GM12875 (cell line): ENCODE measurements around the gene CHMP4B.

ENCODE experiments used
- H3K4me3 ChIP-seq: one replicate; pipeline ENCODE4 v1.5.1; 2011; ENCODE audit warnings: low read depth, low read length, control low read depth
- CTCF ChIP-seq: IDR thresholded peaks from 2 replicates; pipeline ENCODE4 v1.5.1; 2011; ENCODE audit warnings: low read depth, mild to moderate bottlenecking, control low read depth, inconsistent platforms, low read length, moderate library complexity, borderline replicate concordance; ENCODE audit not compliant: insufficient read depth

CHMP4B gene

GRCh38 chr20:33868595-33868994, 57.4 kb downstream of the CHMP4B start:
- H3K4me3 ChIP-seq: no peak overlapping the region
- no peak for TF ChIP-seq CTCF

- TF ChIP-seq CTCF: no peak
Observed at GRCh38 chr20:33869283-33869682, 58.1 kb downstream of the CHMP4B start.

GRCh38 chr20:33871362-33871761, 60.2 kb downstream of the CHMP4B start:
- H3K4me3 ChIP-seq: no peak overlapping the region
- no peak for TF ChIP-seq CTCF

More at GRCh38 chr20:33869283-33869682, 58.1 kb downstream of the CHMP4B start:
- H3K4me3 ChIP-seq: no peak overlapping the region

- TF ChIP-seq CTCF: no peak
- no peak overlapping the region for H3K4me3 ChIP-seq
Observed at GRCh38 chr20:33874129-33874528, 63.0 kb downstream of the CHMP4B start.

- no peak overlapping the region for H3K4me3 ChIP-seq
- no peak for TF ChIP-seq CTCF
Observed at GRCh38 chr20:33875055-33875454, 63.9 kb downstream of the CHMP4B start.

GRCh38 chr20:33875534-33876026, 64.4 kb downstream of the CHMP4B start:
- TF ChIP-seq CTCF: no peak
- H3K4me3 ChIP-seq: no peak overlapping the region

- no peak overlapping the region for H3K4me3 ChIP-seq
- no peak for TF ChIP-seq CTCF
Observed at GRCh38 chr20:33878583-33878982, 67.4 kb downstream of the CHMP4B start.
